Ovary (tissue), 10 donors: Measurements from ENCODE around the gene GJA8. TPM values are rescaled to one million over a fixed set of nuclear protein-coding genes. Genes with fewer than 3 reads are reported as not detected.
"Not testable (repeated sequence)": the region's sequence is repeated elsewhere in the genome, so short reads cannot be mapped to it uniquely, and the experiment has no call there.

Experiments
- DNase-seq, 5 donors: peaks; one replicate each; pipeline ENCODE4 v3.0.0-alpha.2; 2019 to 2020
- H3K27ac ChIP-seq, 2 donors: fragments of 200-600 bp; one replicate each; pipeline versions ENCODE4 v1.5.1 to v1.8.0; 2019 to 2022
- H3K27me3 ChIP-seq: fragments of 200-600 bp; one replicate; pipeline ENCODE4 v1.8.0; 2022
- H3K36me3 ChIP-seq: fragments of 200-600 bp; sonication (generic); one replicate; pipeline ENCODE4 v1.5.1; 2019
- H3K4me1 ChIP-seq: one replicate; pipeline ENCODE4 v1.8.1; 2013; ENCODE audit warnings: mild to moderate bottlenecking, moderate library complexity; ENCODE audit not compliant: insufficient read depth
- H3K4me3 ChIP-seq: fragments of 200-600 bp; sonication (generic); one replicate; pipeline ENCODE4 v1.5.1; 2017
- H3K9me3 ChIP-seq, 2 donors: fragments of 200-600 bp in 1 of 2; sonication (generic) in 1 of 2; one replicate each; pipeline versions ENCODE4 v1.5.1 to v1.8.1; 2013 to 2019; ENCODE audit warnings: mild to moderate bottlenecking in 1 of 2, moderate library complexity in 1 of 2
- EP300 ChIP-seq: sonication (generic); formaldehyde crosslinking; IDR thresholded peaks from one replicate; pipeline ENCODE4 v1.6.1; 2017; ENCODE audit warnings: antibody characterized with exemption
- POLR2A ChIP-seq: fragments of 450-650 bp; IDR thresholded peaks from one replicate; pipeline ENCODE4 v1.6.1; 2017; ENCODE audit warnings: antibody characterized with exemption, mild to moderate bottlenecking, moderate library complexity
- WGBS, 3 donors: extraction: QIAGEN DNeasy Blood & Tissue Kit in 1 of 3; methylation state at CpG; one replicate each; pipeline versions ENCODE4 v1.1.5 to v1.1.7; 2013 to 2017; 5-methylcytosine and 5-hydroxymethylcytosine counted together
- intact Hi-C, 4 donors: fragments of 100-400 bp; cut with DNase I; formaldehyde crosslinking; loops; one replicate each; pipeline versions ENCODE4 v1.11.0 to v1.15.1; 2022 to 2023
- long read RNA-seq, 3 donors: library from polyadenylated mRNA in 2 of 3; unstranded in 2 of 3; transcript quantifications; one replicate each; pipeline ENCODE4 v2.0.0 and lab custom pipeline, GENCODE V29; 2021 to 2026
- polyA plus RNA-seq, 2 donors: library from polyadenylated mRNA; stranded (reverse); fragments of 200-250 nt in 1 of 2; fragments of 350-450 nt in 1 of 2; fragmentation: Illumina TruSeq in 1 of 2; extraction: RNeasy Lipid Tissue Mini Kit (QIAGEN cat#74804) in 1 of 2; gene quantifications; one replicate each; pipeline ENCODE4 v1.2.3, GENCODE V29; 2013 to 2014
- total RNA-seq, 7 donors: library from RNA; depleted of rRNA in 2 of 7; stranded (reverse); fragments of >200 nt in 2 of 7; fragmentation: NEBNext Ultra II Directional in 3 of 7; extraction: Animal tissue kit (Norgen Biotek cat#: 25700) in 3 of 7; gene quantifications; one replicate each; pipeline versions ENCODE4 v1.1.0 to v1.2.4, GENCODE V29; 2016 to 2023
- TF ChIP-seq, protein P1 (sequence below), 3 donors: fragments of 450-650 bp in 2 of 3; fragments of 200-600 bp in 1 of 3; IDR thresholded peaks; one replicate each; pipeline versions ENCODE4 v1.5.1 to v1.8.0; 2016 to 2022; ENCODE audit warnings: antibody characterized with exemption in 3 of 3, mild to moderate bottlenecking in 1 of 3
- donor health status: DM: no; HTN: no; CAD: no; lungs with moderate emphysema.
- donor health status: DM: no; HTN: no; CAD: no.
- donor health status: Bipolar disorder and iron deficiency.
- donor health status: DM: yes; HTN: yes; CAD: no.
- donor health status: DM: no; HTN: no; CAD: no.
- donor health status: DM: yes; HTN: yes; CAD: no.

Gene GJA8
- total RNA-seq (not detected), polyA plus RNA-seq (not detected)
- long read RNA-seq, donor 1: 0 reads
- long read RNA-seq, donor 2: 0 reads
- long read RNA-seq, donor 3: 0 reads

GRCh38 chr1:147902253-147902845 lies at the start of gene GJA8:
GJA8 (plus strand) TSS chr1:147902795; CDS start chr1:147907956, 5,161 bp downstream.
- no peaks in the 10 kb centered on the region for H3K9me3 ChIP-seq
- intact Hi-C loops: no loop called here
- no peaks in the 10 kb centered on the region for H3K4me1 ChIP-seq
- no peak for TF ChIP-seq EP300
- no peak for TF ChIP-seq POLR2A
- TF ChIP-seq, protein P1, sequence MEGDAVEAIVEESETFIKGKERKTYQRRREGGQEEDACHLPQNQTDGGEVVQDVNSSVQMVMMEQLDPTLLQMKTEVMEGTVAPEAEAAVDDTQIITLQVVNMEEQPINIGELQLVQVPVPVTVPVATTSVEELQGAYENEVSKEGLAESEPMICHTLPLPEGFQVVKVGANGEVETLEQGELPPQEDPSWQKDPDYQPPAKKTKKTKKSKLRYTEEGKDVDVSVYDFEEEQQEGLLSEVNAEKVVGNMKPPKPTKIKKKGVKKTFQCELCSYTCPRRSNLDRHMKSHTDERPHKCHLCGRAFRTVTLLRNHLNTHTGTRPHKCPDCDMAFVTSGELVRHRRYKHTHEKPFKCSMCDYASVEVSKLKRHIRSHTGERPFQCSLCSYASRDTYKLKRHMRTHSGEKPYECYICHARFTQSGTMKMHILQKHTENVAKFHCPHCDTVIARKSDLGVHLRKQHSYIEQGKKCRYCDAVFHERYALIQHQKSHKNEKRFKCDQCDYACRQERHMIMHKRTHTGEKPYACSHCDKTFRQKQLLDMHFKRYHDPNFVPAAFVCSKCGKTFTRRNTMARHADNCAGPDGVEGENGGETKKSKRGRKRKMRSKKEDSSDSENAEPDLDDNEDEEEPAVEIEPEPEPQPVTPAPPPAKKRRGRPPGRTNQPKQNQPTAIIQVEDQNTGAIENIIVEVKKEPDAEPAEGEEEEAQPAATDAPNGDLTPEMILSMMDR (IDR thresholded peaks at IDR 0.05): no peak
- 65 to 76% (median 70%) methylated on average over 7 of the region's 7 CpGs for WGBS, 3 donors
- no peak for DNase-seq
- no peaks in the 10 kb centered on the region for H3K27me3 ChIP-seq
- no peak within 1 kb of the TSS for H3K4me3 ChIP-seq
- H3K27ac ChIP-seq: no peak within 1 kb of the TSS
- H3K36me3 ChIP-seq: no peaks in the 10 kb centered on the region

GRCh38 chr1:147853391-147853790 lies 49.2 kb upstream of the GJA8 start:
- Histone ChIP-seq H3K4me3 (no peak overlapping the region), H3K4me1 (no peaks in the 10 kb centered on the region), H3K36me3 (no peaks in the 10 kb centered on the region), H3K27ac (no peak overlapping the region), H3K27me3 (no peaks in the 10 kb centered on the region), H3K9me3 (no peaks in the 10 kb centered on the region)
- TF ChIP-seq, protein P1 (IDR thresholded peaks at IDR 0.05): no peak
- TF ChIP-seq EP300 (no peak), POLR2A (no peak)
- intact Hi-C loops: no loop called here
- no peak for DNase-seq
- 23 to 32% (median 31%) methylated on average over 3 of the region's 3 CpGs for WGBS, 3 donors

DNA sequence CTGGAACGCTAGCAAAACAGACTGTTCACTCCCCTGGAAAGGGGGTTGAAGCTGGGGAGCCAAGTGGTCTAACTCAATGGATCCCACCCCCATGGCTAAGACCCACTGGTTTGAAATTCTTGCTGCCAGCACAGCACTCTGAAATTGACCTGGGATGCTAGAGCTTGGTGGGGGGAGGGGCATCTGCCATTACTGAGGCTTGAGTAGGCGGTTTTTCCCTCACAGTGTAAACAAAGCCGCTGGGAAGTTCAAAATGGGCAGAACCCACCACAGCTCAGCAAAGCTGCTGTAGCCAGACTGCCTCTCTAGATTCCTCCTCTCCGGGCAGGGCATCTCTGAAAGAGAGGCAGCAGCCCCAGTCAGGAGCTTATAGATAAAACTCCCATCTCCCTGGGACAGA lies 47.6 kb upstream of the GJA8 start:
- H3K36me3 ChIP-seq, H3K9me3 ChIP-seq, H3K27ac ChIP-seq, DNase-seq, H3K4me3 ChIP-seq, intact Hi-C loops, H3K4me1 ChIP-seq, H3K27me3 ChIP-seq: not testable (repeated sequence)
- 44 to 64% (median 51%) methylated on average over 4 of the region's 4 CpGs for WGBS, 3 donors

- H3K27me3 ChIP-seq, H3K4me1 ChIP-seq, H3K4me3 ChIP-seq, H3K27ac ChIP-seq, intact Hi-C loops, H3K9me3 ChIP-seq, DNase-seq, H3K36me3 ChIP-seq: not testable (repeated sequence)
- WGBS, 3 donors: 89 to 94% (median 94%) methylated on average over 3 of the region's 3 CpGs
These were observed 46.6 kb upstream of the GJA8 start for GRCh38 chr1:147855996-147856395.

DNA sequence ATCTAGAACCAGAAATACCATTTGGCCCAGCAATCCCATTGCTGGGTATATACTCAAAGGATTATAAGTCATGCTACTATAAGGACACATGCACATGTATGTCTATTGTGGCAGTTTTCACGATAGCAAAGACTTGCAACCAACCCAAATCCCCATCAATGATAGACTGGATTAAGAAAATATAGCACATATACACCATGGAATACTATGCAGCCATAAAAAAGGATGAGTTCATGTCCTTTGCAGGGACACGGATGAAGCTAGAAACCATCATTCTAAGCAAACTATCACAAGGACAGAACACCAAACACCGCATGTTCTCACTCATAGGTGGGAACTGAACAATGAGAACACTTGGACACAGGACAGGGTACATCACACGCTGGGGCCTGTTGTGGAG lies 35.4 kb upstream of the GJA8 start:
- 83 to 89% (median 85%) methylated on average over 4 of the region's 4 CpGs for WGBS, 3 donors
- intact Hi-C loops, H3K4me1 ChIP-seq: not testable (repeated sequence)

GRCh38 chr1:147878022-147878421 lies 24.6 kb upstream of the GJA8 start:
- H3K9me3 ChIP-seq: no peaks in the 10 kb centered on the region
- DNase-seq: no peak
- WGBS, 3 donors: 65 to 67% (median 66%) methylated on average over 4 of the region's 4 CpGs
- H3K4me3 ChIP-seq: no peak overlapping the region
- H3K27ac ChIP-seq: no peak overlapping the region
- no peaks in the 10 kb centered on the region for H3K27me3 ChIP-seq
- no peaks in the 10 kb centered on the region for H3K4me1 ChIP-seq
- intact Hi-C loops: no loop called here
- H3K36me3 ChIP-seq: no peaks in the 10 kb centered on the region
- TF ChIP-seq POLR2A (no peak), EP300 (no peak)
- TF ChIP-seq, protein P1 (IDR thresholded peaks at IDR 0.05): no peak

More for the DNA sequence above, 35.4 kb upstream of the GJA8 start:
- not testable (repeated sequence) for H3K27me3 ChIP-seq, H3K9me3 ChIP-seq, H3K27ac ChIP-seq, H3K4me3 ChIP-seq, DNase-seq, H3K36me3 ChIP-seq
